NCI-H524 (cell line): ENCODE results near the gene SLC51B.
A peak's percentile ranks its signal among the peaks of the same experiment; 100 is the strongest.
"Not testable (repeated sequence)": the region's sequence is repeated elsewhere in the genome, so short reads cannot be mapped to it uniquely, and the experiment has no call there.

Experiments used
- DNase-seq, 2 experiments: peaks; one replicate each; lab custom pipeline; 2025; lab: John Stamatoyannopoulos, UW

SLC51B gene

DNA sequence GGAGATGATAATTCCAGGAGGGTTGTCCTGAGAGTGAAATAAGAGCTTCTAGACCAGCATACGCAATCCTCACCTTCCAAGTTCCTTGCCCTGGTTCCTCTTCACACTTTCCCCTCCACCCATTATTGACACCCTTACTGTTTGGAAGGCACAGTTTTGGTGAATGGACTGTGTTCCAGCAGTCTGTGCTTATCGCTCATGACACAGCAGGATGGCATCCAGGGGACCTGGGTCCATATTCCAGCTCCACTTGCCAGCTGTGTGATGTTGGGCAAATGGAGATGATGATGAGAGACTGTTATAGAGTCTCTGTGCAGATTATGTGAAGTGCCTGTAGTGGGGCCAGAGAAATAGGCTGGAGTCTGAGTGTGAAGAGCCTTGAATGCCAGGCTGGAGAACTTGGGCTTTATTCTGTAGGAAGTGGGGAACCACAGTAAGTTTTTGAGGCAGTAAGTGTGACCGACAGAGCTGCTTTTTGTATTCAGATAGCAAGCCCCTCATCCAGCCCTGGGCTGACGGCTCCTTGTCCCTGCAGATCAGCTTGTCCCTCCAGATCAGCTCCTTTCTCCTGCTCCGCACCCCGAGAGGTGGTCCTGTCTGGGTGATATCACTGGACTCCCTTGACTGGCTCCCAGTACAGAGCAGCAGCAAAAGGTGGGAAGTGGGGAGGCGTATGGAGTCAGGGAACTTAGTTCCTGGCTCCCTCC lies 39.5 kb downstream of the SLC51B start:
- no peak for DNase-seq

DNA sequence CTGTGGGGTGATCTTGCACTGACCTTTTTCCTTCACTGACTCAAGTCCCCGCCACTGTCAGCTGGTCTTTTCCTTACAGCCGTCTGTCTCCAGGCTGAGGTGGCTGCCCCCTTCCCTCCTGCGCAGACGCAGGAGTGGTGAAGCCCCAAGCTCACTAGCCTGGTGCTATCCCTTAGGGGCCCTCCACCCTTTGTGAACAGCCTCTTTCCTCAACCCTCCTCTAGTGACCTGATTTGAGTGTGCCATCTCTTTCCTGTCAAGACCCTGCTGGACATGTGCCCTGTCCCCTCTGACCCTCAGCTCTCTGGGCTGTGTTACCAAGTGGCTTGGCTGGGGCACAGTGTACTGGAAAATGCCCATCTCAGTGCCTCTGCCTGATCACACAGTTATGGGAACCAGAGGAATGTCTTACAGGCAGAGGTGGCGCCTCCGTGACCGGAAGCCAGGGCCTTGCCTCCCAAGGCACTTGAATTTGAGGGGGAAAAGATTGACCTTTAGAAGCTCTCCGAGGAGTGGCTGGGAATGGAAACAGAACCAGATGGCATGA lies 40.1 kb downstream of the SLC51B start:
- DNase-seq: no peak

DNA sequence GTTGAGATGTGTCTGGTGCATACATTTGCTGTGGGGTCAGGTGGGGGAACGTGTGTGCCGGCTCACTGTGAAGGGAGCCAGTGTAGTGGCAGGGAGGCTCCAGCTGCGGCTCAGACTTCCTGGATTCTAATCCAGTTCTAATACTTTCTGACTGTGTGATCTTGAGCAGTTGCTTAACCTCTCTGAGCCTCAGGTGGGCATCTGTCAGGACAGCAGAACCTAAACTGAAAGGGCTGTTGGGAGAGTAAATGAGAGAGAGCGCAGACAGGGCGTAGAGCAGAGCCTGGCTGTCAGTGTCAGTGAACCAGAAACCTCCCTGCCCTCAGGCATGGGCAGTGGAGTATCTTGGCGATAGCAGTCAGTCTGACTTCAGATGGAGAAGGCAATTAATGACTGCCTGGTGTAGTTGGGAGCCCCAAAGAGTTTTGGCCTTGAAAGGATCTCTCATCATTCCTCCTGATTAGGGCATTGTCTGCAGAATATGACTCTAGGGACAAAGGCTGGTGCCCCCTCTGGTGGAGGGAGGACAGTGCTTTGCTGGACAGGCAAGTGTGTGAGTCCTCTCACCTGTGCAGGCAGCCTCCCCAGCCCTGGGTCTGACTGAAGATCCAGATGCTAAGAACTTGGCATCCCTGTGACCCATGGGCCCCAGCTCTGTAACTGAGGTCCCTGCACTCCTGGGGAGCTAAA lies 40.9 kb downstream of the SLC51B start:
- DNase-seq: peak; percentile 30 to 55

DNA sequence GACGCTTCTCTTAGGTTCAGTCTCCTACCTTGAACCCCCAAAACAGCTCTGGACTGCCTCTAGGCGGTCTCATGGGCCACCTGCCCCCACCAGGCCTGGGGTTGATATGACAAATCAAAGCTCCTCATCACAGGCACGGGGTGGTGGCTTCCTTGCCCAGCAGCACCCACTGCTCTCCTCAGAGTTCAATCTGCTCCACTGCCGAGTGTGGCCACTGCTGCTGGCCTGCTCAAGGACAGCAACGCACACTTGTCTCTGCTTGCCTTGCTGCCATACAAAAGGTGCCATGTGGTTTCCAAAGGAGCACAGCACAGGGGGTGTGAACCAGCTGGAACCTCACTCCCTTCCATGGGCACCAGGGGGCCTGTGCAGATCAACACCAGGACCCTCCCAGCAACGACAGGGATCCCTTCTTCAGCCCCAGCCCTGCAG lies 41.5 kb downstream of the SLC51B start:
- peak; percentile 12 to 69 for DNase-seq

DNA sequence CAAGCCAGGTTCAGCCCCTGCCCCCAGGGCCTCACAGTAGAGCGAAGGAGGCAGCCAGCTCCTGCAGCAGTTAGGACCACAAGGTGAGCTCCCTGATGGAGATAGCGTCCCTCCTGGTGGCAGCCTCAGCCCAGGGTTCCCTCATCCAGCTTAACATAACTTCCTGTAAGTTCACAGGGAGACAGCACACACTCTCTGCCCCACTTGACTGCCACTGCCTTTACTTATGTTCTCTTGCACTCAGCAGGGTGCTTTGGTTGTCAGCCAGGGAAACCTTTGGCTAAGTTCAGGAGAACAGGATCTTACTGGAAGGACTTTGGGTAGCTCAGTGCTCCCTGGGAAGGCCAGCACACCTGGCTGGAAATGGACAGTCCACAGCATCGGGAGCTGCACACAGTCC lies 42.2 kb downstream of the SLC51B start:
- DNase-seq: no peak

DNA sequence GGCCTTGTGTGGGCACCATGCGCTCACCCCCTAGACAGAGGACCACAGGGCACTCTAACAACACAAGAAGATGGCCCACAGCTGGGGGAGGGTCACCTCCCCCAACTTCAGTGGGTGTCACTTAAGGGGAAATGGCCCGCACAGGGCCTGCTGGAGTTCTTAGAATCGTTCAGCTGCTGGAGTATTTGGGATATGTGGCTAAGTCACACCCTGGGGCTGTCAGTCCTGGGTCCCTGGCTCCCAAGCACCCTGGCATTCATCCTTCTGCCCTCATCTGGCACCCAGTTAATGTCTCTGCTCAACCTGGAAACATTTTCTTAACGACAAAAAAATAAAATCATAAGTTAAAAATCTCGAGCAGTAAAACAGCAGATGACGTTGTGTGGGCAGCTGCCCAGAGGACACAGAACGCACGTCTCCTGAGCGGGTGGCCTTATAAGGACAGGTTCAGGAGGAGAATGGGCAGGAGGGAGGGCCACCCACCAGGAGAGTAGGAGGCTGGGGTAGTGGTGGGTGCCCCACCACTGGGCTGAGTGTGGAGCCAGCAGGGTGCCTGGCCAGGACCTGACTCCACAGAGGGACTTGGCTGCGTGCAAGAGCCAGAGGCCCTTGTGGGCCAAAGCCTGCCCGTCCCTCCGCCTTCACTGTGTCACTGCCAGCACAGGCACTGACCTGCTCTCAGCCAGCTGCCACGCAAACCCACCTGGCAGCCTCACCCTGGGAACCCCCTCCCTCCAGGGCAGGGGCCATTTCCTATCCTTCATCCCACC lies 42.9 kb downstream of the SLC51B start:
- DNase-seq: no peak

DNA sequence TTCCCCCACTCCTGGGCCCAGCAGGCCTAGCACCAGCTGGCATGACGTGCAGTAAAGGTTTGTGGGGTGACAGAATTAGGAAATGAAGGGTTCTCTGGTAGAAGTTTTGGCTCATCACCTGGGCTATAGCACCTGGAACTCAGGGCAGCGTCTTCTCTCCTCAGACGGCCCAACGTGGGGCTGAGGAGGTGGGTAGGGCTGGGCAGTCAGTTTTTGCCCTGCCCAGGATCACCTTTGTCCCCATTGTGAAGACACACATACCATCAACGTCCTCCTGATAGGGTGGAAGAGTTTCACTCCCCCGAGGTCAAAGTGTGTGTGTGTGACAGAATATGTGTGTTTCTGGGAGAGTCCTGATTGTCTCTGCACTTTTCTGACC lies 43.4 kb downstream of the SLC51B start:
- DNase-seq: no peak

DNA sequence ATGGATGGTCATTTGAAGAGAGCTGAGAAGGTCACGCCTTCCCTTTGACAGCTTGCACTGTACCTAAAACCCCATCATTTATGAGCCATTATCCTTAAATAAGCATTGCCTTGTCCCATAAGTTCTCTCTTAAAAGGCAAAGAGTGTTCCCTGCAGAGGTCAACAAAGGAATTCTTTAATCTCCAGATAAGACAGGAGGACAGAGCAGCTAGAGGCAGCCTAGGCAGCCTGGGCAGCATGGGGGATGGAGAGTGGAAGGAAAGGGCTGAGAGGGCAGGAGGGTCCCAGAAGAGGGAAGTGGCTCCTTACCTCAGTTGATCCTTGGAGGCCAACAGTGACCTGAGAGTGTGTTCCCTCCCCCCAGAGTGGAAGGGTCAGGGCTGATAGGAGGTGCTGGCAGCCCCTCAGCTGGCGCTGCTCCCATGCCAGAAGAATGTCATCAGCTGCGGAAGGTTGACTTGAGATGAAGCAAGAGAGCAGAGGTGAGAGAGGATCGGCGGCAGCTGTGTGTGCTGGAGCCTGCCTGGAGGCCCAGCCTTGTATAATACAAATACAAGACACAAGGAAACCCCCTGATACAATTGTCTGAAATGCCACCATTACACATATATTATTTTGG lies 44.1 kb downstream of the SLC51B start:
- DNase-seq: no peak

DNA sequence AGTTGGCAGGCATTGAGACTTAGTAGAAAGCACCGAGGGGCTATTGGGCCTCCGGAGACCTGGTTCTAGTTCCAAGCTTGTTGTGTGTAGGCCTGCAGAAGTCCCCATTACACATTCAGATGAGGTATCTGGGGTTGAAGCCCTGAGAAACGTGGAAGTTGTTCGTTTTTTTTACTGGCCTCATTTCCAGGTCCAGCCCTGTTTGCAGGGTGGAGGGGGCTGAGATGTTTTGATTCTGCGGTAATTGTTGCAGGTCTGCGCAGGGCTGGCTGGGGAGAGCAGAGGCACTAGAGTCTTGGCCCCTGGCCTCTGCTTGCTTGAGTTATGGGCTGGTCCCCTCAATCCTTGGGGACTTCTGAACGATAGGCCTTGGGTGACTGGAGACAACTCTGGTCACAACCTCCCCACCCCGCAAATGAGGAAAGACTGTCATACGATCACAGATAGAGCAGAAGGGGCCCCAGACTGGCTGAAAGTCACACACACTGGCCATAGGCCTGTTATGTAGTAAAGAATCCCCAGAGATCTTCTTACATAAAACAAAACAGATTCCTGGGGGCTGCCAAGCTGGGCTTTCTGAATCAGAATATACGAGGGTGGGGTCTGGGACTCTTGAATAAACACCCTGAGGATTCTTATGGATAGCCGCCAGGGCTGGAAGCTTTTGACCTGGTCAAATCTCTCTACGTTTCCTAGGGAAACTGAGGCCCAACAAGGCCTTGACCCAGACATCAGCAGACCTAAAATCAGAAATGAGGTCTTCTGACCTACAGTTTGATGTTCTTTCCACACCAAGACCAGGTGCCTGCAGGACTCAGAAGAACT lies 47.0 kb downstream of the SLC51B start:
- no peak for DNase-seq

DNA sequence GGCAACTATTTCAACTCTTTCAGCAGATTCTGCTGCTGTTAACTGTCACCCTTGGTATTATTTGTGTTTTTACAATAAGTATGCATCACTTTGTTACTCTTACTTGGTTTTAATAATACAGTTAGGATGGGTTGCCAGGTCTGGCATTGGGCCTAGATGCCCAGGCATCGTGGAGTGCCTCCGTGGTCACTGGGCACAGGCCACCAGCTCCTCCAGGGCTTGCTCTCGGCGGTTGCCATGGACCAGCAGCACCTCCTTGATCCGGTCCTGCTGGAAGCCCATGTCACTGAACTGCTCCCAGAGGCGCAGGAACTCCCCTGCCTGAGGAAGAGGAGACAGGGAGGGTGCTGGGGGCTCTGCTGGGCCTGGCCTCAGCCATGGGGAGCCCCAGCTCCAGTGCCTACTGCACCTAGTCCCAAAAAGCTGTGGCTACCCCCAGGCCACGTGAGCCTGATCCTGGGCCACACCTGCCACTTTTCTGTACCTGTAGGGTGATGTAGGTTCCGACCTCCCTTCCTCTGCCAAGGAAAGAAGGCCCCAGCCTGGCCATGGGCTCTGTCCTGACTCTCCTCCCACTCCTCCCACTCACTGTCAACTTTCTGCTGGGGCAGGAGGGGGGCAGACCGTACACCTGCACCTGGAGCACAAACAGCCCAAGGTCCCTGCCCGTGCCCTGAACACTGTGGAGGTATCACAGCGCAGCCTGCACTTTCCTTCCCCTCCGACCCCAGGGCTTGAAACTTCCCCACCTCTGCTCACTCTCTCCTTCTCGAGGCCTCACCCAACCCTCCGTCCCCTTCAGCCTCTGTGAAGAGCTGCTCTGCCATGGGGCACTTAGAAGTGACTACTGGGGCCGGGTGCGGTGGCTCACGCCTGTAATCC lies 48.0 kb downstream of the SLC51B start:
- DNase-seq: no peak

DNA sequence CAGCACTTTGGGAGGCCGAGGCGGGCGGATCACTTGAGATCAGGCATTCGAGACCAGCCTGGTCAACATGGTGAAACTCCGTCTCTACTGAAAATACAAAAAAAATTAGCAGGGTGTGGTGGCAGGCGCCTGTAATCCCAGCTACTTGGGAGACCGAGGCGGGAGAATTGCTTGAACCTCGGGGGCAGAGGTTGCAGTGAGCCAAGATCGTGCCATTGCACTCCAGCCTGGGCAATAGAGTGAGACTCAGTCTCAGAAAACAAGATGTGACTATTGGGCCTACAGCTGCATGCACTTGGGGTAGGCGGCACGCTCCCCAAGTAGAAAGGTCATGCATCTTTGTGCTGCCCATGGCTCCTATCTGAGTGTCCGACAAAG lies 48.6 kb downstream of the SLC51B start:
- DNase-seq: not testable (repeated sequence)

DNA sequence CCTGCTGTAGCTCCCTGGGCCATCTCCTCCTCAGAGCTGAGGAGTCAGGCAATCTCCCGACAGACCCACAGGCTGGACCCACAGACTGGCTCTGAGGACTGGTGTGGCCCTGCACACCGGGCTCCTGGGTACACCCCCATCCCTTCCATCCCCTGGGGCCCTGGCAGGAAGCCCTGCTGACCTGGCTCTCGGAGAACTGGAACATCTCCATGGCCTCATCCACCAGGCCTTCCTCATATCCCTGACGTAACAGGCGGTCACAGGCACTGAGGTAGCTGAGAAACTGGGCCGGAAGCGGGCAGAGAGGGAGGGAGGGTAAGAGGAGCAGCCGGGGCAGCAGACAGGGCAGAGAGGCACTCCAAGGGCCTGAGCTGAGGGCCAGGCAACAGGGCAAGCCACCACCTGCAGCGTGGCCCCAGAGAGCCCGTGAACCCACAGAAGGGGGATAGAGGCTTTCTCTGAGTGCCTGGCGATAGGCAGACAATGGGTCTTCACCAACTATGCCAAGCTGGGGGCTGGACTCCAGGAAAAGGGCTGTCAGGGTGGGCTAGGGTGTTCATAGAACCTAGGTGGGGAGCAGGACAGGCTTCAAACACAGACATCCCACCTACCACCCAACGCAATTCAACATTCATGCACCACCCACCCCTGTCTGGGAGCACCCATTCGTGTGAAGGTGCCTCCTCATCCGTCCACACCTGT lies 49.3 kb downstream of the SLC51B start:
- no peak for DNase-seq

DNA sequence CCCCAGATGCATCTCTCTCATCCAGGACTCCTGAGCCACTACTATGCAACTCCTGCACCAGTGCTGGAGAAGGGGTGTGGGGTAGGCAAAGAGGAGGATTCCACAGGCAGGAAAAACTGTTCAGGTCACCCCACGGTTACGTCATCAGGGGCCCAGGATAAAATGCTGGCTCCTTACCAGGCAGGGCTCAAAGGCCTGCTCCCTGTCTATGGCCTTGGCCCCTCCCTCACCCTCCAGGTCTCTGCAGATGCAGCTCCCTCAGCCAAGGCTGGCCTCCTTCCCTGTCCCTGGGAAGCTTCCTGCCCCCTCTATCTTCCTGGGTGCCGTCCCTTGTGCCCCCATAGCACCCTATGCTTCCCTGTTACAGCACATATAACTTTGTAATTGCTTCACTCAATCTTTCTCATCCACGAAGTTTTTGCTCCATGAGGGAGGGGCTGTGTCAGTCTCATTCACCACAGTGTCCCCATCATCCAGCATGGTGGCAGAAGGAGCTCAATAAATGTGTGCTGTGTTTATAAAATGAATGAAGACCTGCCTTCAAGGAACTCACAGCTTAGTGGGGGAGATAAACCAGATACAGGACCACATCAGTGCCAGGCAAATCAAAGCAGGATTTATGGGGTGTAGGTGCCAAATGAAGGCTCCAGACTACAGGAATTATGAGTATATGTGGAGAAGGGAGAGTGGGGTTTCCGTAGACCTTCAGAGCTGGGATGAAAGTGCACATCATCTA lies 50.0 kb downstream of the SLC51B start:
- DNase-seq: no peak

DNA sequence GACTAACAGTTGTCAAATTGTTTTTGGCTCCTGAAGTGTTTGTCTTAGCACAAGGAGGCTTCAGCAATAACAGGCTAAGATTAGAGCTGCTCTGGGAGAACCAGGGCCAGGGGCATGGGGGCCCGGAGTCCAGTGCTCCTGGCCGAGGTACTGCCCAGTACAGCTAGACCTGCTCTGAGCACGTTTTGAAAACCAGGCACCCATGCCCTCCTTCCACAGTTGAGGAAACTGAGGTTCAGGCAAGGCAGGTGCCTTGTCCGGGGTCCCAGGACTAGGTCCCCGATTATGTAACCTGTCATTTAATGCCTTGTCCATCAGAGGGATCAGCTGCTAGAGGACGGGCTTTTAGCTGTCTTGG lies 50.5 kb downstream of the SLC51B start:
- no peak for DNase-seq

DNA sequence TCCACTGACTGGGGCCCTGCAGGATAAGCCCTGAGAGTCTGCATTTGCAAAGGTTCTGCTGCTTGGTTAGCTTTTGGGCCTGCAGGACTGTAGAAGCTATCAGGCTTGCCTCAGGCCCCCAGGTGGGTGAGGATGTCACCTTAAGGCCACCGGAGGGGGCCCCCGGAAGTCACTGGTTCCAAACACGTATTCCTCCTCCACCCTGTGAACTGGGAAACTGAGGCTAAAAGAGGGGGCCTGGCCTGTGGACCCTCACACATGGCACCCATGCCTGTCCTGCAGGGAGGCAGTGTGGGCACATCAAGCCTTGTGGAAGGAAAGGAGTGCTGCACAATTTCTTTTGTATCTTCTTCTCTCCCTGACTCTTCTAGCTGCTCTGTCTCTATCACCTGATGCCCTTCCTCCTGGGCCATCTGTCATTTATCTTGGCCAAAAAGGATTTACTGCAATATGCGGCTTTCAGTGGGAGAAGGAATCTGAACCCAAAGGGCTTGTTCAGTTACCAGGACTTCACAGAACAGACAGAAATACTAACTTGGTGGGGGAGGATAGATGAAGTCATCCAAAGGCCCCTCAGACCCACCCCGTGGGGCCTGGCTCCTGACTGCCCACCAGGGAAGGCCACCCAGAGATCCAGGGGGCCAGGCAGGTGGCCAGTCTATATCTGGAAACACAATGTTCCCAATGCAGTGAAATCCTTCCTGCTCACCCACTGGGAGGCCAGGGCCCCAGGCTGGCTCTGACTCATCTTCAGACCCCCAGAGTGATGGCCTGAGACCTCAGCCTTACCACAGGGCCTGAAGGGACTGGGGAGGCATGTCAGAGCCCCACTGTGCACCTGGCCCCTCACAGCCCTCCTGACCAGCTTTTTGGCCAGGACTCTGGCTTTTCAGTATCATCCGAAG lies 51.5 kb downstream of the SLC51B start:
- DNase-seq: peak in 1 of 2 experiments; percentile 49

DNA sequence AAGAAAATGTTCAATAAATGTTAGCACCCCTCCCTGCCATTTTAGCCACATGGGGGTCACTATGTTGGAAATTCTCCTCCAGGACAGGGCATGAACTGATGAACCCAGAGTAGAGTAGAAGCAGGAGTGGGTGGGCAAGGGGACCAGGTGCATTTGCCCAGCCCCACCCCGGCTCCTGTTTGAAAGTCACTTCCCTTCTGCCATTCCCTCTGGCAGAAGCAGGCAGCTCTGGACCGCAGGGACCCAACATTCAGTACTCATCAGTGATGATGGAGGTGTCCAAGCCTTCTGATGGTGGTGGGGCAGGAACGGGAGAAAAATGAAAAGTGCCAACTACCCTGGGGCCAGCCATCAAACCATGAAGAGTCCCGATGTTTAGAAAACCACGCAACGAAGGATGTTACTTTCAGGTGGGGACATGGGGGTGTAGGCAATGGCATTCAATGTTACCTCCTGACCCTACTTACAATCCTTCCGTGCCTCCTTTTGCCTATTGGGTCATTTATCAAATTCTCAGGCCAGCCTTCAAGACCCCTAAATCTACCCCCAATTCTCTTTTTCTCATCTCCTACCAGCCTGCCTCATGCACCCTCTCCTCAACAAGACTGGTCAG lies 52.6 kb downstream of the SLC51B start:
- no peak for DNase-seq

DNA sequence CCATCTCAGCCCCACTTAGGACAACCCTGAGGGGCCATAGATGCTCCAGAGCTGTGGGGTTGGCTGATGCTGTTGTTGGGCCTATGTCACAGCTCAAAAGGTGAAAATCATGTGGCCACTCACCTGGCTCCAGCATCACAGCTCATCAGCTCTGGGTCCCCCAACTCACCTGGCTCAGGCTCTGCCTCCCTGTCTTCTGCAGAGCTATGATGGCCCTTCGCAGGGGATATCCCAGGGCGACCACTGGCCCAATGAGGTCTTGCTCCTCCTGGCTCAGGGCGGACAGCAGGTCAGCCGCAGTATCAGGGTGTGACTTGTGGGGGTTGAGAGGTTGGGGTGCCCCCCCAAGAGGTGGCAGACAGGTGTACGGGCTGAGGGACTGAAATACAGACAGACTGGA lies 54.1 kb downstream of the SLC51B start:
- DNase-seq: no peak

DNA sequence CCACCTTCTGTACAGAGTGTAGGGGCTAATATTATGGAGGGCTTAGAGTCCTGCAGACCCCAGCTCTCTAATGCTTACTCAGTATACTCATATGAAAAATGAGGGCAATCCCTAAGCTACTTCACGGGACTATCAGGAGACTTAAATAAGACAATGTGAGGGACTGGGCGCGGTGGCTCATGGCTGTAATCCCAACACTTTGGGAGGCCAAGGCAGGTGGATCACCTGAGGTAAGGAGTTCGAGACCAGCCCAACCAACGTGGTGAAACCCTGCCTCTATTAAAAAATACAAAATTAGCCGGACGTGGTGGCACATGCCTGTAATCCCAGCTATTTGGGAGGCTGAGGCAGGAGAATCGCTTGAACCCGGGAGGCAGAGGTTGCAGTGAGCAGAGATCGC lies 54.6 kb downstream of the SLC51B start:
- DNase-seq: not testable (repeated sequence)
